Gastrocnemius medialis (tissue), 4 donors: ENCODE data around the gene HLA-C. TPM values are rescaled to one million over a fixed set of nuclear protein-coding genes. Genes with fewer than 3 reads are reported as not detected.
A peak's percentile ranks its signal among the peaks of the same experiment; 100 is the strongest.

ENCODE experiments used
- ATAC-seq, 2 donors: fragments of 150-250 bp; one replicate each; pipeline ENCODE4 v1.9.1; 2016
- DNase-seq, 2 donors: peaks; one replicate each; pipeline ENCODE4 v3.0.0-alpha.2; 2019
- H3K27ac ChIP-seq, 4 donors: fragments of 200-600 bp; sonication (generic); 1 replicate in 1 of 4; 2 replicates in 3 of 4; pipeline ENCODE4 v1.5.1; 2016 to 2018; ENCODE audit warnings: mild to moderate bottlenecking in 2 of 4, moderate library complexity in 1 of 4
- H3K27me3 ChIP-seq, 3 donors: fragments of 200-600 bp; sonication (generic) in 2 of 3; 1 replicate in 1 of 3; 2 replicates in 2 of 3; pipeline versions ENCODE4 v1.5.1 to v1.6.0; 2016 to 2019; ENCODE audit warnings: mild to moderate bottlenecking in 1 of 3, moderate library complexity in 1 of 3
- H3K36me3 ChIP-seq, 2 donors: fragments of 200-600 bp; sonication (generic) in 1 of 2; one replicate each; pipeline ENCODE4 v1.5.1; 2017 to 2018
- H3K4me1 ChIP-seq, 2 donors: fragments of 200-600 bp; sonication (generic) in 1 of 2; one replicate each; pipeline ENCODE4 v1.5.1; 2016 to 2017; ENCODE audit warnings: mild to moderate bottlenecking in 2 of 2
- H3K4me3 ChIP-seq, 4 donors: fragments of 200-600 bp; sonication (generic) in 3 of 4; 1 replicate in 1 of 4; 2 replicates in 3 of 4; pipeline ENCODE4 v1.5.1; 2016 to 2019; ENCODE audit warnings: mild to moderate bottlenecking in 2 of 4
- H3K9me3 ChIP-seq, 3 donors: fragments of 200-600 bp; sonication (generic) in 2 of 3; 1 replicate in 1 of 3; 2 replicates in 2 of 3; pipeline ENCODE4 v1.5.1; 2016 to 2019
- CTCF ChIP-seq, 5 experiments: fragments of 450-650 bp in 3 of 5; fragments of 200-600 bp in 2 of 5; sonication (generic) in 2 of 5; IDR thresholded peaks in 4 of 5; conservative IDR thresholded peaks in 1 of 5; 1 replicate in 4 of 5; 2 replicates in 1 of 5; pipeline ENCODE4 v1.5.1; 2016 to 2019; ENCODE audit warnings: antibody characterized with exemption in 5 of 5, mild to moderate bottlenecking in 3 of 5, moderate library complexity in 3 of 5
- POLR2A ChIP-seq, 2 donors: fragments of 450-650 bp; IDR thresholded peaks; one replicate each; pipeline ENCODE4 v1.6.1; 2017; ENCODE audit warnings: antibody characterized with exemption in 2 of 2, mild to moderate bottlenecking in 2 of 2, moderate library complexity in 2 of 2
- in situ Hi-C, 4 donors: fragments of 200-750 bp; cut with MboI; loops; one replicate each; pipeline versions ENCODE4 v1.15.0 to v1.8.0; 2017; ENCODE audit warnings: low sequenced_read_pairs in 4 of 4
- intact Hi-C: fragments of 100-400 bp; cut with DNase I; formaldehyde crosslinking; loops from one replicate; pipeline ENCODE4 v1.15.1; 2023; ENCODE audit warnings: low total_unique reads
- total RNA-seq, 4 donors: library from RNA; depleted of rRNA; stranded (reverse); fragments of >200 nt; gene quantifications; one replicate each; pipeline versions ENCODE4 v1.1.0 to v1.2.3, GENCODE V29; 2016

HLA-C gene
- total RNA-seq, 4 donors from 2014 or later: 73.4 to 267 (median 133) TPM

- peaks cover 0 to 4% of the 10 kb centered on the region in 2 donors for H3K4me1 ChIP-seq
- no peaks in the 10 kb centered on the region for H3K36me3 ChIP-seq
- intact Hi-C loops (loop anchor here (5.0 kb wide), 1 partner anchor 114 kb away; the partner anchor contains the start of genes CCHCR1 and TCF19), in situ Hi-C loops (loop anchor here in 2 of 4 donors (5.0 to 10.0 kb wide), 3 partner anchors 64 to 104 kb away; partner anchors contain the start of gene HLA-B (in 1 of the 2))
- H3K4me3 ChIP-seq: peak overlapping the region; percentile 60 to 97 (median 80)
- ATAC-seq: peak in 1 of 2 donors; percentile 51
- no peaks in the 10 kb centered on the region for H3K9me3 ChIP-seq
- peak overlapping the region; percentile 75 to 99 (median 88) for H3K27ac ChIP-seq
- peak in 1 of 2 donors; percentile 59 for DNase-seq
- no peaks in the 10 kb centered on the region for H3K27me3 ChIP-seq
- TF ChIP-seq POLR2A (IDR thresholded peaks at IDR 0.05): no peak
- no peak for TF ChIP-seq CTCF (IDR thresholded peaks at IDR 0.05 in 4 of 5, conservative IDR thresholded peaks at IDR 0.05 in 1 of 5)
These were observed 878 bp downstream of the HLA-C start for GRCh38 chr6:31270788-31271640.

- Histone ChIP-seq H3K36me3 (no peaks in the 10 kb centered on the region), H3K4me3 (no peak overlapping the region), H3K27me3 (no peaks in the 10 kb centered on the region), H3K4me1 (peaks cover 0 to 4% of the 10 kb centered on the region in 2 donors), H3K27ac (no peak overlapping the region), H3K9me3 (no peaks in the 10 kb centered on the region)
- in situ Hi-C loops (loop anchor here in 1 of 4 donors (5.0 kb wide), 1 partner anchor 83 kb away; no protein-coding TSS in a partner anchor), intact Hi-C loops (no loop called here)
- TF ChIP-seq CTCF (IDR thresholded peaks at IDR 0.05 in 4 of 5, conservative IDR thresholded peaks at IDR 0.05 in 1 of 5) (no peak), POLR2A (IDR thresholded peaks at IDR 0.05) (no peak)
- ATAC-seq (no peak), DNase-seq (no peak)
These were observed 3.1 kb downstream of the HLA-C start for GRCh38 chr6:31268836-31269235.

GRCh38 chr6:31268369-31268765 is 3.5 kb downstream of the HLA-C start:
- H3K9me3 ChIP-seq: no peaks in the 10 kb centered on the region
- intact Hi-C loops: no loop called here
- no peak for ATAC-seq

GRCh38 chr6:31267651-31268368 is 4.1 kb downstream of the HLA-C start:
- intact Hi-C loops: no loop called here
- Histone ChIP-seq H3K36me3 (no peaks in the 10 kb centered on the region), H3K27me3 (no peaks in the 10 kb centered on the region), H3K27ac (no peak overlapping the region), H3K4me3 (no peak overlapping the region), H3K9me3 (no peaks in the 10 kb centered on the region), H3K4me1 (peaks cover 0 to 4% of the 10 kb centered on the region in 2 donors)
- DNase-seq: no peak
- no peak for TF ChIP-seq CTCF (IDR thresholded peaks at IDR 0.05 in 4 of 5, conservative IDR thresholded peaks at IDR 0.05 in 1 of 5)
- no peak for TF ChIP-seq POLR2A (IDR thresholded peaks at IDR 0.05)
- ATAC-seq: no peak
- in situ Hi-C loops: loop anchor here in 1 of 4 donors (5.0 kb wide), 1 partner anchor 84 kb away; no protein-coding TSS in a partner anchor

More at GRCh38 chr6:31268369-31268765, 3.5 kb downstream of the HLA-C start:
- no peak for DNase-seq
- Histone ChIP-seq H3K36me3 (no peaks in the 10 kb centered on the region), H3K27ac (no peak overlapping the region), H3K4me1 (peaks cover 0 to 4% of the 10 kb centered on the region in 2 donors), H3K27me3 (no peaks in the 10 kb centered on the region), H3K4me3 (no peak overlapping the region)
- in situ Hi-C loops: loop anchor here in 1 of 4 donors (5.0 kb wide), 1 partner anchor 84 kb away; no protein-coding TSS in a partner anchor
- TF ChIP-seq CTCF (IDR thresholded peaks at IDR 0.05 in 4 of 5, conservative IDR thresholded peaks at IDR 0.05 in 1 of 5): no peak
- no peak for TF ChIP-seq POLR2A (IDR thresholded peaks at IDR 0.05)
